ENCODE measurements around the gene LOXHD1. TPM values are rescaled to one million over a fixed set of nuclear protein-coding genes. Genes with fewer than 3 reads are reported as not detected.

LOXHD1 gene
- total RNA-seq, 1 experiment from 2014 or later = not detected

- H3K36me3 ChIP-seq (ENCODE audit: control insufficient read depth, insufficient read depth, low read length) = no peaks in the 10 kb centered on the region
- H3K9me3 ChIP-seq (ENCODE audit: control insufficient read depth, insufficient read depth, low read depth, low read length) = no peaks in the 10 kb centered on the region
- H3K4me3 ChIP-seq (ENCODE audit: low read depth in 2 of 2, low read length in 2 of 2) = no peak overlapping the region
- no peak overlapping the region for H3K27ac ChIP-seq (ENCODE audit: low read length)
- no peaks in the 10 kb centered on the region for H3K4me1 ChIP-seq (ENCODE audit: control insufficient read depth, insufficient read depth, low read length)
- POLR2A ChIA-PET = no interaction called here
- ATAC-seq = no peak
- H3K27me3 ChIP-seq (ENCODE audit: control insufficient read depth, insufficient read depth, low read length) = no peaks in the 10 kb centered on the region; the same call in 1 of the 2 replicates
- CTCF ChIA-PET = no interaction called here
- DNase-seq (ENCODE audit: low read depth, low spot score) = no peak
- BruUV-seq (replicated peaks) = no TSS peak
- in situ Hi-C loops (cut with HindIII; ENCODE audit: low pct_unique_long_range_greater_than_20kb, low sequenced_read_pairs) (no loop called here), intact Hi-C loops (cut with micrococcal nuclease; ENCODE audit: unreplicated experiment) (no loop called here)
- TF ChIP-seq REST (IDR thresholded peaks at IDR 0.05; ENCODE audit: insufficient read depth in 1 of 2, low read depth in 2 of 2, low read length in 1 of 2) (no peak), TCF7L2 (IDR thresholded peaks at IDR 0.05; ENCODE audit: low read depth, low read length) (no peak), SIN3A (IDR thresholded peaks at IDR 0.05; ENCODE audit: borderline replicate concordance, insufficient read depth, low read depth, low read length) (no peak), POLR2AphosphoS5 (IDR thresholded peaks at IDR 0.05; ENCODE audit: low read depth, low read length) (no peak), CTCF (IDR thresholded peaks at IDR 0.05) (no peak)
These were observed 37.5 kb downstream of the LOXHD1 start for GRCh38 chr18:46619559-46619958.

- Histone ChIP-seq H3K27me3 (ENCODE audit: control insufficient read depth, insufficient read depth, low read length) (no peaks in the 10 kb centered on the region; the same call in 1 of the 2 replicates), H3K27ac (ENCODE audit: low read length) (no peak overlapping the region), H3K36me3 (ENCODE audit: control insufficient read depth, insufficient read depth, low read length) (no peaks in the 10 kb centered on the region), H3K9me3 (ENCODE audit: control insufficient read depth, insufficient read depth, low read depth, low read length) (no peaks in the 10 kb centered on the region), H3K4me1 (ENCODE audit: control insufficient read depth, insufficient read depth, low read length) (no peaks in the 10 kb centered on the region), H3K4me3 (ENCODE audit: low read depth in 2 of 2, low read length in 2 of 2) (no peak overlapping the region)
- POLR2A ChIA-PET = no interaction called here
- ATAC-seq (no peak), DNase-seq (ENCODE audit: low read depth, low spot score) (no peak)
- in situ Hi-C loops (cut with HindIII; ENCODE audit: low pct_unique_long_range_greater_than_20kb, low sequenced_read_pairs) (no loop called here), intact Hi-C loops (cut with micrococcal nuclease; ENCODE audit: unreplicated experiment) (no loop called here)
- CTCF ChIA-PET = no interaction called here
- no peak for TF ChIP-seq POLR2AphosphoS5 (IDR thresholded peaks at IDR 0.05; ENCODE audit: low read depth, low read length)
- no peak for TF ChIP-seq CTCF (IDR thresholded peaks at IDR 0.05)
- TF ChIP-seq REST (IDR thresholded peaks at IDR 0.05; ENCODE audit: insufficient read depth in 1 of 2, low read depth in 2 of 2, low read length in 1 of 2) = no peak
- no peak for TF ChIP-seq TCF7L2 (IDR thresholded peaks at IDR 0.05; ENCODE audit: low read depth, low read length)
- TF ChIP-seq SIN3A (IDR thresholded peaks at IDR 0.05; ENCODE audit: borderline replicate concordance, insufficient read depth, low read depth, low read length) = no peak
- BruUV-seq (replicated peaks) = no TSS peak
These were observed 41.3 kb downstream of the LOXHD1 start for GRCh38 chr18:46615720-46616119.

All from Panc1 (cell line).